CD4-positive, alpha-beta T cell treated with Interleukin-12 subunit alpha and Interleukin-12 subunit beta, for 1 hour (primary cell): ENCODE data around the gene TMEM63A.
A peak's percentile ranks its signal among the peaks of the same experiment; 100 is the strongest.
"Not testable (repeated sequence)": the region's sequence is repeated elsewhere in the genome, so short reads cannot be mapped to it uniquely, and the experiment has no call there.

Experiments used
- DNase-seq: peaks from one replicate; pipeline ENCODE4 v3.0.0-alpha.2; 2020

Gene TMEM63A

GRCh38 chr1:225881959-225882693 is at the start of gene TMEM63A:
Gene TMEM63A (minus strand): TSS chr1:225882380. CDS start chr1:225877580, 4,800 bp downstream.
- DNase-seq: peak; percentile 91

- DNase-seq: no peak
These were observed 49.3 kb upstream of the TMEM63A start for GRCh38 chr1:225931270-225932136.

- DNase-seq: no peak
These were observed 48.4 kb upstream of the TMEM63A start for GRCh38 chr1:225930566-225930965.

GRCh38 chr1:225929462-225929861 is 47.3 kb upstream of the TMEM63A start:
- not testable (repeated sequence) for DNase-seq

- DNase-seq: peak; percentile 22
These were observed 46.3 kb upstream of the TMEM63A start for GRCh38 chr1:225928186-225929175.

GRCh38 chr1:225926551-225927113 is 44.5 kb upstream of the TMEM63A start:
- no peak for DNase-seq

- DNase-seq: peak; percentile 96
These were observed 41.7 kb upstream of the TMEM63A start, which contains the start of gene PYCR2 for GRCh38 chr1:225923692-225924555. Gene PYCR2 (minus strand): TSS chr1:225924250. CDS start chr1:225924110, 140 bp downstream.

- DNase-seq: no peak
These were observed 41.2 kb upstream of the TMEM63A start for GRCh38 chr1:225923381-225923691.

- no peak for DNase-seq
These were observed 39.8 kb upstream of the TMEM63A start for GRCh38 chr1:225921734-225922709.

GRCh38 chr1:225919906-225920305 is 37.7 kb upstream of the TMEM63A start:
- no peak for DNase-seq

GRCh38 chr1:225918280-225918679 is 36.1 kb upstream of the TMEM63A start:
- no peak for DNase-seq

GRCh38 chr1:225917536-225917935 is 35.4 kb upstream of the TMEM63A start:
- DNase-seq: no peak

- DNase-seq: no peak
These were observed 34.9 kb upstream of the TMEM63A start for GRCh38 chr1:225917101-225917500.

- DNase-seq: no peak
These were observed 33.4 kb upstream of the TMEM63A start for GRCh38 chr1:225915538-225915991.

GRCh38 chr1:225914947-225915346 is 32.8 kb upstream of the TMEM63A start:
- DNase-seq: no peak

GRCh38 chr1:225914391-225914790 is 32.2 kb upstream of the TMEM63A start:
- DNase-seq: no peak

GRCh38 chr1:225911191-225912130 is 29.3 kb upstream of the TMEM63A start:
- DNase-seq: peak; percentile 74

- DNase-seq: no peak
These were observed 27.3 kb upstream of the TMEM63A start for GRCh38 chr1:225909477-225909876.

- DNase-seq: no peak
These were observed 26.6 kb upstream of the TMEM63A start for GRCh38 chr1:225908773-225909172.
